HCT116 (cell line): ENCODE results near the gene PTHLH. TPM values are rescaled to one million over a fixed set of nuclear protein-coding genes. Genes with fewer than 3 reads are reported as not detected.

Experiments used
- ATAC-seq: fragments of 200-7000 bp; cut with Tn5 transposase; 2 replicates; pipeline ENCODE4 v1.9.1; 2020; ENCODE audit warnings: mild to moderate bottlenecking, moderate library complexity
- BruUV-seq: library from RNA; stranded (reverse); fragments of 400-500 nt; replicated peaks from 2 replicates; lab custom pipeline; 2021; lab: Mats Ljungman, UMichigan
- CTCF ChIA-PET: fragments of 300-600 bp; sonication (Branson Sonifier 250); formaldehyde crosslinking; loops from one replicate; lab custom pipeline; 2021; ENCODE audit warnings: antibody characterized with exemption; lab: Charles Lee
- POLR2A ChIA-PET: fragments of 300-600, 350-600 bp; sonication (Branson Sonifier 250); formaldehyde crosslinking; loops from one replicate; lab custom pipeline; 2021; ENCODE audit warnings: antibody characterized with exemption; lab: Charles Lee
- RAD21 ChIA-PET, 2 experiments: fragments of 300-600 bp; sonication (Branson Sonifier 250); formaldehyde crosslinking; loops; one replicate each; lab custom pipeline; 2023; ENCODE audit warnings: low total read pairs in 2 of 2; ENCODE audit not compliant: uncharacterized antibody in 2 of 2, unreplicated experiment in 2 of 2, low non-redundant PET in 1 of 2; lab: Charles Lee
- DNase-seq: peaks from one replicate; pipeline ENCODE4 v3.0.0-alpha.2; 2010; ENCODE audit warnings: low read depth, low spot score
- H2AFZ ChIP-seq: fragments of 200-600 bp; shearing (Covaris generic), sonication (generic); 2 replicates; pipeline ENCODE4 v1.6.1; 2017; ENCODE audit warnings: low read depth, mixed run types, mixed read lengths, antibody characterized with exemption, low read length; ENCODE audit not compliant: poor library complexity, severe bottlenecking
- H3K27ac ChIP-seq: 2 replicates; pipeline ENCODE4 v1.5.1; 2012; ENCODE audit warnings: low read depth, low read length
- H3K27me3 ChIP-seq: fragments of 200-600 bp; sonication (generic); 2 replicates; pipeline ENCODE4 v1.6.1; 2016; ENCODE audit warnings: mixed run types, low read length, mixed read lengths; ENCODE audit not compliant: insufficient read depth
- H3K36me3 ChIP-seq, 2 experiments: fragments of 200-500 bp in 1 of 2; fragments of 200-600 bp in 1 of 2; sonication (Bioruptor generic) in 1 of 2; sonication (generic) in 1 of 2; 2 replicates each; pipeline versions ENCODE4 v1.5.1 to v1.6.1; 2014 to 2016; ENCODE audit warnings: low read length in 2 of 2, inconsistent platforms in 1 of 2, mixed read lengths in 1 of 2, mixed run types in 1 of 2; ENCODE audit not compliant: insufficient read depth in 2 of 2, control insufficient read depth in 1 of 2
- H3K4me1 ChIP-seq, 2 experiments: fragments of 200-600 bp in 1 of 2; sonication (generic) in 1 of 2; 2 replicates each; pipeline versions ENCODE4 v1.5.1 to v1.6.1; 2012 to 2017; ENCODE audit warnings: low read length in 2 of 2, inconsistent platforms in 1 of 2, mild to moderate bottlenecking in 1 of 2, mixed read lengths in 1 of 2, mixed run types in 1 of 2, moderate library complexity in 1 of 2; ENCODE audit not compliant: insufficient read depth in 2 of 2, control insufficient read depth in 1 of 2
- H3K4me2 ChIP-seq: fragments of 200-600 bp; sonication (generic); 2 replicates; pipeline ENCODE4 v1.6.1; 2017; ENCODE audit warnings: mixed run types, low read length, mixed read lengths
- H3K4me3 ChIP-seq, 2 experiments: fragments of 200-600 bp in 1 of 2; sonication (generic) in 1 of 2; replicated peaks in 1 of 2; 2 replicates each; pipeline ENCODE4 v1.5.1; 2011 to 2016; ENCODE audit warnings: low read length in 2 of 2, control low read depth in 1 of 2, low read depth in 1 of 2, mild to moderate bottlenecking in 1 of 2, mixed read lengths in 1 of 2, mixed run types in 1 of 2
- H3K79me2 ChIP-seq: fragments of 200-600 bp; sonication (generic); 2 replicates; pipeline ENCODE4 v1.6.1; 2017; ENCODE audit warnings: mild to moderate bottlenecking, mixed run types, low read length, moderate library complexity, mixed read lengths; ENCODE audit not compliant: insufficient read depth
- H3K9ac ChIP-seq: fragments of 200-600 bp; sonication (generic); 2 replicates; pipeline ENCODE4 v1.6.1; 2016; ENCODE audit warnings: low read length, mixed read lengths
- H3K9me2 ChIP-seq: fragments of 200-600 bp; sonication (generic), shearing (Covaris generic); 2 replicates; pipeline ENCODE4 v1.6.1; 2017; ENCODE audit warnings: mixed run types, mild to moderate bottlenecking, moderate library complexity; ENCODE audit not compliant: insufficient read depth
- H3K9me3 ChIP-seq, 2 experiments: fragments of 200-500 bp in 1 of 2; fragments of 200-600 bp in 1 of 2; sonication (Bioruptor generic) in 1 of 2; sonication (generic) in 1 of 2; 2 replicates each; pipeline ENCODE4 v1.6.1; 2014 to 2017; ENCODE audit warnings: low read length in 2 of 2, mixed read lengths in 2 of 2, inconsistent platforms in 1 of 2, low read depth in 1 of 2, mild to moderate bottlenecking in 1 of 2, mixed run types in 1 of 2, moderate library complexity in 1 of 2; ENCODE audit not compliant: control insufficient read depth in 1 of 2, insufficient read depth in 1 of 2
- H4K20me1 ChIP-seq: fragments of 200-600 bp; sonication (generic), shearing (Covaris generic); 2 replicates; pipeline ENCODE4 v1.6.1; 2017; ENCODE audit warnings: mixed run types, mild to moderate bottlenecking, moderate library complexity; ENCODE audit not compliant: insufficient read depth
- ATF3 ChIP-seq: IDR thresholded peaks from 2 replicates; pipeline ENCODE4 v1.6.1; 2012
- CEBPB ChIP-seq: IDR thresholded peaks from 2 replicates; pipeline ENCODE4 v1.6.1; 2012; ENCODE audit warnings: low read depth
- EGR1 ChIP-seq: IDR thresholded peaks from 2 replicates; pipeline ENCODE4 v1.6.1; 2012; ENCODE audit warnings: low read depth
- ELF1 ChIP-seq: IDR thresholded peaks from 2 replicates; pipeline ENCODE4 v1.6.1; 2012; ENCODE audit warnings: low read depth, borderline replicate concordance
- EZH2 ChIP-seq: fragments of 200-600 bp; sonication (generic); IDR thresholded peaks from 2 replicates; pipeline ENCODE4 v1.6.1; 2017; ENCODE audit warnings: antibody characterized with exemption, mixed run types
- FOSL1 ChIP-seq: IDR thresholded peaks from 2 replicates; pipeline ENCODE4 v1.6.1; 2012; ENCODE audit warnings: low read depth
- JUND ChIP-seq: IDR thresholded peaks from 2 replicates; pipeline ENCODE4 v1.6.1; 2012
- POLR2AphosphoS5 ChIP-seq: IDR thresholded peaks from 2 replicates; pipeline ENCODE4 v1.6.1; 2011; ENCODE audit warnings: mild to moderate bottlenecking, low read depth, low read length, moderate library complexity
- RAD21 ChIP-seq: IDR thresholded peaks from 2 replicates; pipeline ENCODE4 v1.6.1; 2012; ENCODE audit warnings: low read depth, mild to moderate bottlenecking
- REST ChIP-seq: IDR thresholded peaks from 2 replicates; pipeline ENCODE4 v1.6.1; 2012; ENCODE audit warnings: low read depth
- SIN3A ChIP-seq: IDR thresholded peaks from 2 replicates; pipeline ENCODE4 v1.6.1; 2012; ENCODE audit warnings: low read depth
- SRF ChIP-seq: IDR thresholded peaks from 2 replicates; pipeline ENCODE4 v1.6.1; 2012; ENCODE audit warnings: low read depth
- ZBTB33 ChIP-seq: IDR thresholded peaks from 2 replicates; pipeline ENCODE4 v1.6.1; 2011; ENCODE audit warnings: mild to moderate bottlenecking, low read length, moderate library complexity; ENCODE audit not compliant: insufficient replicate concordance; ENCODE audit errors: extremely low read depth
- ZNF274 ChIP-seq: fragments of 200-500 bp; sonication (Bioruptor generic); IDR thresholded peaks from 2 replicates; pipeline ENCODE4 v1.6.1; 2014; ENCODE audit warnings: mild to moderate bottlenecking, low read depth, low read length, inconsistent platforms
- intact Hi-C: fragments of 100-400 bp; cut with micrococcal nuclease; formaldehyde crosslinking; loops from 2 replicates; pipeline ENCODE4 v1.10.0; 2022
- total RNA-seq: library from RNA; stranded (reverse); gene quantifications from one replicate; pipeline ENCODE4 v1.2.1, GENCODE V29; 2021; ENCODE audit not compliant: unreplicated experiment
- TF ChIP-seq, protein P1 (sequence below), 3 experiments: fragments of 200-600 bp in 1 of 3; sonication (generic) in 1 of 3; IDR thresholded peaks in 2 of 3; conservative IDR thresholded peaks in 1 of 3; 2 replicates each; pipeline ENCODE4 v1.5.1; 2012 to 2017; ENCODE audit warnings: low read depth in 2 of 3, low read length in 2 of 3, antibody characterized with exemption in 1 of 3, borderline replicate concordance in 1 of 3, control low read depth in 1 of 3, mild to moderate bottlenecking in 1 of 3, mixed read lengths in 1 of 3, mixed run types in 1 of 3, moderate library complexity in 1 of 3; ENCODE audit not compliant: insufficient read depth in 1 of 3

Gene PTHLH
- total RNA-seq, 1 experiment from 2014 or later, result not detected

GRCh38 chr12:27966870-27967269, 5.7 kb downstream of the PTHLH start (continued):
- TF ChIP-seq JUND (peak; percentile 89), EGR1 (no peak), ELF1 (no peak), CEBPB (no peak), ZBTB33 (no peak), ATF3 (0 out of 2 replicates have a peak, but pooled peaks have one; percentile 5), SIN3A (no peak), ZNF274 (no peak)
- TF ChIP-seq, all 23 proteins: peak for 7

DNA sequence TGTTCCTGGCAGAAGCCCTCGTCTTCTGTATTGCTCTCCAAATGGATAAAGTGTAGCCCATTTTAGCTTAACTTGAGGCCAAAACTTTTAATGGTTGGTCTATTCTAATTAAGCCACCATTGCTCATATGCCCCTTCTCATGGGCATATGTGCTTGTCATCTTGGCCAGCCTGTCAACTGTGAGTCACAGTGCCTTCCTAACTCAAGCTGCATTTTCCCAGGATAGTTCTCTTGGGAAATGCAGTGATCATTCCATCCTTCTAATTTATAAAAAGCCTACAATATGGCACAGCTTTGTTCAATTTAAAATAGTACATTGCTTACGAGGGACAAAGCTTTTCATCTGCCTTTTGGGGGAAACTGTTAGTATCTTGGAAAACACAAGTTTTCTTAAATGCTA, 6.6 kb downstream of the PTHLH start:
- Histone ChIP-seq H3K4me2 (peak overlapping the region; percentile 58), H3K36me3 (no peaks in the 10 kb centered on the region), H2AFZ (peak overlapping the region; percentile 53), H3K4me3 (no peak overlapping the region), H3K9me2 (no peaks in the 10 kb centered on the region), H3K9ac (no peak overlapping the region), H3K27ac (no peak overlapping the region), H3K4me1 (peaks cover 17 to 43% of the 10 kb centered on the region in 2 experiments), H3K79me2 (no peaks in the 10 kb centered on the region), H3K27me3 (no peaks in the 10 kb centered on the region), H4K20me1 (no peaks in the 10 kb centered on the region), H3K9me3 (no peaks in the 10 kb centered on the region)
- CTCF ChIA-PET, result interaction anchor here (1.4 kb wide), 1 partner anchor 25 kb away, joined by 3 read pairs; no protein-coding TSS in a partner anchor
- RAD21 ChIA-PET, result no interaction called here
- intact Hi-C loops, result loop anchor here (10.0 kb wide), 1 partner anchor 209 kb away; no protein-coding TSS in a partner anchor
- no TSS peak for BruUV-seq
- ATAC-seq (no peak), DNase-seq (no peak)
- POLR2A ChIA-PET, result no interaction called here
- TF ChIP-seq RAD21 (no peak), REST (no peak), EGR1 (no peak), FOSL1 (no peak), POLR2AphosphoS5 (no peak), ZBTB33 (no peak), JUND (no peak), SIN3A (no peak), EZH2 (no peak), CEBPB (no peak), SRF (no peak)
- TF ChIP-seq, protein P1, sequence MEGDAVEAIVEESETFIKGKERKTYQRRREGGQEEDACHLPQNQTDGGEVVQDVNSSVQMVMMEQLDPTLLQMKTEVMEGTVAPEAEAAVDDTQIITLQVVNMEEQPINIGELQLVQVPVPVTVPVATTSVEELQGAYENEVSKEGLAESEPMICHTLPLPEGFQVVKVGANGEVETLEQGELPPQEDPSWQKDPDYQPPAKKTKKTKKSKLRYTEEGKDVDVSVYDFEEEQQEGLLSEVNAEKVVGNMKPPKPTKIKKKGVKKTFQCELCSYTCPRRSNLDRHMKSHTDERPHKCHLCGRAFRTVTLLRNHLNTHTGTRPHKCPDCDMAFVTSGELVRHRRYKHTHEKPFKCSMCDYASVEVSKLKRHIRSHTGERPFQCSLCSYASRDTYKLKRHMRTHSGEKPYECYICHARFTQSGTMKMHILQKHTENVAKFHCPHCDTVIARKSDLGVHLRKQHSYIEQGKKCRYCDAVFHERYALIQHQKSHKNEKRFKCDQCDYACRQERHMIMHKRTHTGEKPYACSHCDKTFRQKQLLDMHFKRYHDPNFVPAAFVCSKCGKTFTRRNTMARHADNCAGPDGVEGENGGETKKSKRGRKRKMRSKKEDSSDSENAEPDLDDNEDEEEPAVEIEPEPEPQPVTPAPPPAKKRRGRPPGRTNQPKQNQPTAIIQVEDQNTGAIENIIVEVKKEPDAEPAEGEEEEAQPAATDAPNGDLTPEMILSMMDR (IDR thresholded peaks at IDR 0.05 in 2 of 3, conservative IDR thresholded peaks at IDR 0.05 in 1 of 3; ENCODE audit: borderline replicate concordance in 1 of 3, insufficient read depth in 1 of 3, low read depth in 2 of 3, low read length in 2 of 3), result no peak
